GM12878 (cell line): ENCODE results near the gene ST7. TPM values are rescaled to one million over a fixed set of nuclear protein-coding genes. Genes with fewer than 3 reads are reported as not detected.

ENCODE experiments used
- ATAC-seq: fragments of 200-7000 bp; cut with Tn5 transposase; 3 replicates; pipeline ENCODE4 v1.9.1; 2020; ENCODE audit warnings: mild to moderate bottlenecking, moderate library complexity
- BruUV-seq: library from RNA; stranded (reverse); fragments of 400-500 nt; replicated peaks from 2 replicates; lab custom pipeline; 2021; lab: Mats Ljungman, UMichigan
- CTCF ChIA-PET: fragments of 300-600 bp; sonication (Branson Sonifier 250); formaldehyde crosslinking; extraction: SDS; loops from one replicate; lab custom pipeline; 2021; ENCODE audit warnings: inconsistent platforms; lab: Yijun Ruan, JAX
- POLR2A ChIA-PET: fragments of 350-600 bp; formaldehyde crosslinking; extraction: SDS; loops from one replicate; lab custom pipeline; 2021; ENCODE audit warnings: inconsistent platforms; lab: Charles Lee
- RAD21 ChIA-PET: fragments of 300-600 bp; sonication (Branson Sonifier 250); formaldehyde crosslinking; loops from one replicate; lab custom pipeline; 2023; ENCODE audit warnings: antibody characterized with exemption; ENCODE audit not compliant: unreplicated experiment; lab: Charles Lee
- SMC1A ChIA-PET: fragments of 300-600 bp; sonication (Branson Sonifier 250); formaldehyde crosslinking; loops from one replicate; lab custom pipeline; 2023; ENCODE audit not compliant: unreplicated experiment, uncharacterized antibody; lab: Charles Lee
- DNase-seq: peaks from one replicate; pipeline ENCODE4 v3.0.0-alpha.2; 2011; ENCODE audit warnings: low read depth, low spot score
- FAIRE-seq: peaks from 3 replicates; lab custom pipeline; 2011; peaks lifted over from hg19 to GRCh38; lab: Jason Lieb, UNC
- H2AFZ ChIP-seq: 2 replicates; pipeline ENCODE4 v1.6.0; 2011; ENCODE audit warnings: low read depth, low read length, control low read depth; ENCODE audit not compliant: control insufficient read depth
- H3K27ac ChIP-seq: 2 replicates; pipeline ENCODE4 v1.5.1; 2011; ENCODE audit warnings: control low read depth; ENCODE audit not compliant: control insufficient read depth, insufficient read depth
- H3K27me3 ChIP-seq, 2 experiments: replicated peaks in 1 of 2; 2 replicates each; pipeline versions ENCODE4 v1.6.0 to v1.6.1; 2011; ENCODE audit warnings: low read length in 1 of 2; ENCODE audit not compliant: control insufficient read depth in 2 of 2, insufficient read depth in 2 of 2
- H3K36me3 ChIP-seq, 2 experiments: 2 replicates each; pipeline ENCODE4 v1.5.1; 2011; ENCODE audit warnings: low read length in 1 of 2; ENCODE audit not compliant: control insufficient read depth in 2 of 2, insufficient read depth in 2 of 2
- H3K4me1 ChIP-seq: 2 replicates; pipeline ENCODE4 v1.6.1; 2011; ENCODE audit warnings: mild to moderate bottlenecking, low read length, moderate library complexity, mixed read lengths; ENCODE audit not compliant: control insufficient read depth, insufficient read depth
- H3K4me2 ChIP-seq: 2 replicates; pipeline ENCODE4 v1.6.0; 2011; ENCODE audit warnings: control low read depth; ENCODE audit not compliant: control insufficient read depth, insufficient read depth
- H3K4me3 ChIP-seq: fragments of 200-600 bp; sonication (generic); 2 replicates; pipeline ENCODE4 v1.5.1; 2016
- H3K79me2 ChIP-seq: 2 replicates; pipeline ENCODE4 v1.6.0; 2011; ENCODE audit warnings: low read length; ENCODE audit not compliant: control insufficient read depth, insufficient read depth
- H3K9ac ChIP-seq: 2 replicates; pipeline ENCODE4 v1.8.0; 2011; ENCODE audit warnings: low read length, control low read depth, mixed read lengths; ENCODE audit not compliant: control insufficient read depth, insufficient read depth
- H3K9me3 ChIP-seq: replicated peaks from 3 replicates; pipeline ENCODE4 v1.5.1; 2011; ENCODE audit warnings: mild to moderate bottlenecking, low read length; ENCODE audit not compliant: control insufficient read depth, insufficient read depth
- H4K20me1 ChIP-seq: 2 replicates; pipeline ENCODE4 v1.6.0; 2011; ENCODE audit not compliant: control insufficient read depth, insufficient read depth
- ATF3 ChIP-seq: IDR thresholded peaks from 2 replicates; pipeline ENCODE4 v1.6.1; 2011; ENCODE audit warnings: low read depth, mild to moderate bottlenecking, low read length, moderate library complexity, borderline replicate concordance; ENCODE audit errors: extremely low read depth
- CBFB ChIP-seq: IDR thresholded peaks from 2 replicates; pipeline ENCODE4 v1.6.1; 2016; ENCODE audit warnings: antibody characterized with exemption, low read depth
- CBX5 ChIP-seq: sonication (generic); IDR thresholded peaks from 2 replicates; pipeline ENCODE4 v1.6.1; 2016; ENCODE audit warnings: low read depth, moderate library complexity, mild to moderate bottlenecking, inconsistent platforms
- CREB1 ChIP-seq: IDR thresholded peaks from 2 replicates; pipeline ENCODE4 v1.6.1; 2012; ENCODE audit warnings: low read depth, mild to moderate bottlenecking, inconsistent platforms
- EGR1 ChIP-seq, 2 experiments: IDR thresholded peaks; 1 replicate in 1 of 2; 2 replicates in 1 of 2; pipeline ENCODE4 v1.6.1; 2011 to 2012; ENCODE audit warnings: low read depth in 2 of 2, low read length in 2 of 2, borderline replicate concordance in 1 of 2, mild to moderate bottlenecking in 1 of 2, moderate library complexity in 1 of 2
- ESRRA ChIP-seq: IDR thresholded peaks from 2 replicates; pipeline ENCODE4 v1.6.1; 2012; ENCODE audit warnings: mild to moderate bottlenecking, low read length, improper control_type of control experiment
- JUND ChIP-seq: IDR thresholded peaks from 2 replicates; pipeline ENCODE4 v1.6.1; 2012; ENCODE audit warnings: low read depth, mild to moderate bottlenecking, low read length, improper control_type of control experiment, moderate library complexity
- MAX ChIP-seq: IDR thresholded peaks from 2 replicates; pipeline ENCODE4 v1.6.1; 2012; ENCODE audit warnings: low read depth, low read length, improper control_type of control experiment
- MEF2B ChIP-seq: fragments of 450-650 bp; IDR thresholded peaks from 2 replicates; pipeline ENCODE4 v1.6.1; 2018; ENCODE audit warnings: mild to moderate bottlenecking, moderate library complexity; ENCODE audit not compliant: partially characterized antibody, poor library complexity, severe bottlenecking
- MYC ChIP-seq: IDR thresholded peaks from 2 replicates; pipeline ENCODE4 v1.6.1; 2011; ENCODE audit warnings: mild to moderate bottlenecking, low read length, moderate library complexity, inconsistent platforms; ENCODE audit not compliant: insufficient read depth, insufficient replicate concordance, insufficient read length, severe bottlenecking
- NBN ChIP-seq: fragments of 450-650 bp; IDR thresholded peaks from 2 replicates; pipeline ENCODE4 v1.6.1; 2016
- NFIC ChIP-seq: IDR thresholded peaks from 2 replicates; pipeline ENCODE4 v1.6.1; 2012; ENCODE audit warnings: low read depth, mild to moderate bottlenecking, inconsistent platforms, low read length, moderate library complexity
- SMARCA5 ChIP-seq: fragments of 450-650 bp; IDR thresholded peaks from 2 replicates; pipeline ENCODE4 v1.6.1; 2017; ENCODE audit warnings: mild to moderate bottlenecking
- STAT3 ChIP-seq: IDR thresholded peaks from 2 replicates; pipeline ENCODE4 v1.6.1; 2011; ENCODE audit warnings: low read depth, low read length, improper control_type of control experiment
- ZBED1 ChIP-seq: IDR thresholded peaks from 2 replicates; pipeline ENCODE4 v1.6.1; 2016; ENCODE audit warnings: borderline replicate concordance
- ZNF207 ChIP-seq: fragments of 450-650 bp; IDR thresholded peaks from 2 replicates; pipeline ENCODE4 v1.6.1; 2014; ENCODE audit warnings: antibody characterized with exemption, mild to moderate bottlenecking, borderline replicate concordance
- ZNF622 ChIP-seq: fragments of 450-650 bp; IDR thresholded peaks from 2 replicates; pipeline ENCODE4 v1.6.1; 2017; ENCODE audit warnings: mild to moderate bottlenecking, inconsistent platforms
- WGBS: methylation state at CpG from one replicate; pipeline ENCODE4 v1.1.6; 2016; ENCODE audit warnings: low lambda C conversion rate; ENCODE audit not compliant: insufficient replicate concordance, insufficient coverage; ENCODE audit errors: missing lambda C conversion rate; 5-methylcytosine and 5-hydroxymethylcytosine counted together
- in situ Hi-C: fragments of 300-500 bp; cut with MboI; formaldehyde crosslinking; loops from 9 replicates; pipeline ENCODE4 v1.14.3; 2018; ENCODE audit warnings: mixed read lengths
- intact Hi-C: fragments of 100-400 bp; cut with micrococcal nuclease; formaldehyde crosslinking; loops from one replicate; pipeline ENCODE4 v1.14.2; 2022; ENCODE audit not compliant: unreplicated experiment
- polyA plus RNA-seq, 11 experiments: library from polyadenylated mRNA; depleted of rRNA in 4 of 11; unstranded in 6 of 11; stranded (reverse) in 5 of 11; fragments of >200 nt; fragmentation: Nextera tagmentation in 4 of 11; fragmentation: Illumina TruSeq in 1 of 11; extraction: Ambion mirVana in 4 of 11; extraction: Trizol in 1 of 11; gene quantifications; 1 replicate in 1 of 11; 2 replicates in 10 of 11; pipeline versions ENCODE4 v1.2.1 to v1.2.3, GENCODE V29; 2011 to 2016; ENCODE audit warnings: inconsistent platforms in 2 of 11, missing spikeins in 2 of 11, low read depth in 1 of 11
- total RNA-seq, 4 experiments: library from RNA; depleted of rRNA in 3 of 4; stranded (reverse); fragments of >200 nt in 3 of 4; fragmentation: Illumina TruSeq in 1 of 4; extraction: Trizol in 1 of 4; gene quantifications; 2 replicates each; pipeline versions ENCODE4 v1.2.1 to v1.2.3, GENCODE V29; 2013 to 2021
- TF ChIP-seq, protein P1 (sequence below): IDR thresholded peaks from 2 replicates; pipeline ENCODE4 v1.6.1; 2012; ENCODE audit warnings: mild to moderate bottlenecking, low read depth, low read length
- TF ChIP-seq, protein P2 (sequence below): fragments of 450-650 bp; IDR thresholded peaks from 2 replicates; pipeline ENCODE4 v1.6.1; 2016; ENCODE audit warnings: mild to moderate bottlenecking

ST7 gene
- total and polyA plus RNA-seq, 10 of the 15 experiments (the other 5 are each of a cell fraction or from before 2014, with no cell fraction given): 27.7 to 76.4 (median 53.6) TPM

- TF ChIP-seq, protein P1, sequence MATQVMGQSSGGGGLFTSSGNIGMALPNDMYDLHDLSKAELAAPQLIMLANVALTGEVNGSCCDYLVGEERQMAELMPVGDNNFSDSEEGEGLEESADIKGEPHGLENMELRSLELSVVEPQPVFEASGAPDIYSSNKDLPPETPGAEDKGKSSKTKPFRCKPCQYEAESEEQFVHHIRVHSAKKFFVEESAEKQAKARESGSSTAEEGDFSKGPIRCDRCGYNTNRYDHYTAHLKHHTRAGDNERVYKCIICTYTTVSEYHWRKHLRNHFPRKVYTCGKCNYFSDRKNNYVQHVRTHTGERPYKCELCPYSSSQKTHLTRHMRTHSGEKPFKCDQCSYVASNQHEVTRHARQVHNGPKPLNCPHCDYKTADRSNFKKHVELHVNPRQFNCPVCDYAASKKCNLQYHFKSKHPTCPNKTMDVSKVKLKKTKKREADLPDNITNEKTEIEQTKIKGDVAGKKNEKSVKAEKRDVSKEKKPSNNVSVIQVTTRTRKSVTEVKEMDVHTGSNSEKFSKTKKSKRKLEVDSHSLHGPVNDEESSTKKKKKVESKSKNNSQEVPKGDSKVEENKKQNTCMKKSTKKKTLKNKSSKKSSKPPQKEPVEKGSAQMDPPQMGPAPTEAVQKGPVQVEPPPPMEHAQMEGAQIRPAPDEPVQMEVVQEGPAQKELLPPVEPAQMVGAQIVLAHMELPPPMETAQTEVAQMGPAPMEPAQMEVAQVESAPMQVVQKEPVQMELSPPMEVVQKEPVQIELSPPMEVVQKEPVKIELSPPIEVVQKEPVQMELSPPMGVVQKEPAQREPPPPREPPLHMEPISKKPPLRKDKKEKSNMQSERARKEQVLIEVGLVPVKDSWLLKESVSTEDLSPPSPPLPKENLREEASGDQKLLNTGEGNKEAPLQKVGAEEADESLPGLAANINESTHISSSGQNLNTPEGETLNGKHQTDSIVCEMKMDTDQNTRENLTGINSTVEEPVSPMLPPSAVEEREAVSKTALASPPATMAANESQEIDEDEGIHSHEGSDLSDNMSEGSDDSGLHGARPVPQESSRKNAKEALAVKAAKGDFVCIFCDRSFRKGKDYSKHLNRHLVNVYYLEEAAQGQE: no peak
- TF ChIP-seq ZNF207 (no peak), MYC (no peak), NFIC (no peak), CBFB (no peak), SMARCA5 (no peak), MAX (no peak)
These were observed 130.3 kb downstream of the ST7 start (continued) for GRCh38 chr7:117083648-117084047.

DNA sequence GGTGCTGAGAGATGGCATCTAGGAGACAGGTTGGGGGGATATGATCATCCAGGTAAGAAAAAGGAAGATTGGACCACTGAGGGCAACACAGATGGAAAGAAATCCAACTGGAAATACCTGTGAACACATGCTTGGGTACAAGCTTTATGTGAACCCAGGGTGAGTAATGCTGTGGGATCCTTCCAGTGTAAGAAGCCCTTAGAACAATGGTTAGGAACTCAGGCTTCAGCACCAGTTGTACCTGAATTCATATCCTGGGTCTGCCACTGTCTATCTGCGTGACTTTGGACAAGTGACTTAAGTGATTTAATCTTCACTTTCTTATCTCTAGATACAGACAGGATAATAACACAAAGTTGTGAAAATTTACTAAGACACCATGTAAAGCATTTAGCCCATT is 131.0 kb downstream of the ST7 start:
- CTCF ChIA-PET: interaction anchor here (1.0 to 1.8 kb wide), 4 partner anchors 44 to 98 kb away, joined by 3 to 6 read pairs (median 3); no protein-coding TSS in a partner anchor
- FAIRE-seq: no peak

More for the DNA sequence above, 131.0 kb downstream of the ST7 start:
- H3K27ac ChIP-seq: no peak overlapping the region
- RAD21 ChIA-PET: no interaction called here
- H3K4me3 ChIP-seq: no peak overlapping the region
- ATAC-seq (peak; percentile 10; the same call in 1 of the 3 replicates), DNase-seq (no peak)
- 100% methylated on average over 1 of the region's 1 CpG for WGBS
- no peaks in the 10 kb centered on the region for H3K9me3 ChIP-seq
- no peaks in the 10 kb centered on the region for H3K27me3 ChIP-seq
- no peak overlapping the region for H2AFZ ChIP-seq
- H3K4me2 ChIP-seq: no peak overlapping the region
- no TSS peak for BruUV-seq
- H3K36me3 ChIP-seq: no peaks in the 10 kb centered on the region; a peak in 2 of 4 replicates
- in situ Hi-C loops (no loop called here), intact Hi-C loops (no loop called here)
- SMC1A ChIA-PET: interaction anchor here (1.1 to 5.7 kb wide), 3 partner anchors 15 to 96 kb away, joined by 3 to 33 read pairs (median 3); no protein-coding TSS in a partner anchor
- H3K4me1 ChIP-seq: peaks cover 10% of the 10 kb centered on the region; the same call in 1 of the 2 replicates
- POLR2A ChIA-PET: interaction anchor here (1.0 kb wide), 2 partner anchors 15 to 16 kb away, joined by 3 to 5 read pairs; no protein-coding TSS in a partner anchor
- peaks cover 49% of the 10 kb centered on the region for H3K79me2 ChIP-seq
- TF ChIP-seq JUND (no peak), ZNF207 (no peak), ZBED1 (no peak), EGR1 (IDR thresholded peaks at IDR 0.05; ENCODE audit: borderline replicate concordance in 1 of 2, low read depth in 2 of 2, low read length in 2 of 2) (no peak), CBX5 (no peak), NBN (no peak), STAT3 (no peak), MEF2B (no peak), ATF3 (no peak), ZNF622 (no peak), CREB1 (no peak), ESRRA (no peak)
- TF ChIP-seq, protein P2, sequence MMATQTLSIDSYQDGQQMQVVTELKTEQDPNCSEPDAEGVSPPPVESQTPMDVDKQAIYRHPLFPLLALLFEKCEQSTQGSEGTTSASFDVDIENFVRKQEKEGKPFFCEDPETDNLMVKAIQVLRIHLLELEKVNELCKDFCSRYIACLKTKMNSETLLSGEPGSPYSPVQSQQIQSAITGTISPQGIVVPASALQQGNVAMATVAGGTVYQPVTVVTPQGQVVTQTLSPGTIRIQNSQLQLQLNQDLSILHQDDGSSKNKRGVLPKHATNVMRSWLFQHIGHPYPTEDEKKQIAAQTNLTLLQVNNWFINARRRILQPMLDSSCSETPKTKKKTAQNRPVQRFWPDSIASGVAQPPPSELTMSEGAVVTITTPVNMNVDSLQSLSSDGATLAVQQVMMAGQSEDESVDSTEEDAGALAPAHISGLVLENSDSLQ: no peak
- no peaks in the 10 kb centered on the region for H4K20me1 ChIP-seq
- H3K9ac ChIP-seq: no peak overlapping the region
